Stimulated activated CD8-positive, alpha-beta memory T cell treated with anti-CD3 and anti-CD28 coated beads, Interleukin-2, amount 100 ng/mL, for 1 hour (primary cell): ENCODE results near the gene UBAC1.
A peak's percentile ranks its signal among the peaks of the same experiment; 100 is the strongest.

Source experiments
- DNase-seq, 2 donors: peaks; one replicate each; pipeline ENCODE4 v3.0.0-alpha.2; 2020; ENCODE audit warnings: low read depth in 2 of 2

The UBAC1 gene, protein sequence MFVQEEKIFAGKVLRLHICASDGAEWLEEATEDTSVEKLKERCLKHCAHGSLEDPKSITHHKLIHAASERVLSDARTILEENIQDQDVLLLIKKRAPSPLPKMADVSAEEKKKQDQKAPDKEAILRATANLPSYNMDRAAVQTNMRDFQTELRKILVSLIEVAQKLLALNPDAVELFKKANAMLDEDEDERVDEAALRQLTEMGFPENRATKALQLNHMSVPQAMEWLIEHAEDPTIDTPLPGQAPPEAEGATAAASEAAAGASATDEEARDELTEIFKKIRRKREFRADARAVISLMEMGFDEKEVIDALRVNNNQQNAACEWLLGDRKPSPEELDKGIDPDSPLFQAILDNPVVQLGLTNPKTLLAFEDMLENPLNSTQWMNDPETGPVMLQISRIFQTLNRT

DNA sequence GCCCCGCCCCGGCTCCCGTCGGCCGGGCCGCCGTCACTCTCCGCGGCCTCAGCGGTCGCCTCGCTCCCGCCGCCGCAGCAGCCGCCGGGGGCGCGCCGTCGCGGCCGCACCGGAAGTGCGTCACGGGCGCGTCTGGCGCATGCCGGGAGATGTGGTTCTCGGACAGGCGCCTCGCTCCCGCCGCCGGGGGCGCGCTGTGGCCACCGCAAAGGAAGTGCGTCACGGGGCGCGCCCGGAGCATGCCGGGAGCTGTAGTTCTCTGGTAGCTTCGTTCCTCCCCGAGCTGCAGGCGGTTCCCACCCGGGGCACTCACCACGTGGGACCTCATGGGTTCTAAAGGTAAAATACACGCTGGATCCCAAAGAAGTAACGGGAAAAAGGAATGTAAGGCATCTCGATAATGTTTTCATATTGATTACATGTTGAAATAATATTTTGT lies at the start of gene UBAC1:
Gene UBAC1 (minus strand): TSS at position 97 of the 439 bp plus-strand sequence. CDS start 211 bp downstream, outside the sequence.
- peak; percentile 90 to 92 for DNase-seq

DNA sequence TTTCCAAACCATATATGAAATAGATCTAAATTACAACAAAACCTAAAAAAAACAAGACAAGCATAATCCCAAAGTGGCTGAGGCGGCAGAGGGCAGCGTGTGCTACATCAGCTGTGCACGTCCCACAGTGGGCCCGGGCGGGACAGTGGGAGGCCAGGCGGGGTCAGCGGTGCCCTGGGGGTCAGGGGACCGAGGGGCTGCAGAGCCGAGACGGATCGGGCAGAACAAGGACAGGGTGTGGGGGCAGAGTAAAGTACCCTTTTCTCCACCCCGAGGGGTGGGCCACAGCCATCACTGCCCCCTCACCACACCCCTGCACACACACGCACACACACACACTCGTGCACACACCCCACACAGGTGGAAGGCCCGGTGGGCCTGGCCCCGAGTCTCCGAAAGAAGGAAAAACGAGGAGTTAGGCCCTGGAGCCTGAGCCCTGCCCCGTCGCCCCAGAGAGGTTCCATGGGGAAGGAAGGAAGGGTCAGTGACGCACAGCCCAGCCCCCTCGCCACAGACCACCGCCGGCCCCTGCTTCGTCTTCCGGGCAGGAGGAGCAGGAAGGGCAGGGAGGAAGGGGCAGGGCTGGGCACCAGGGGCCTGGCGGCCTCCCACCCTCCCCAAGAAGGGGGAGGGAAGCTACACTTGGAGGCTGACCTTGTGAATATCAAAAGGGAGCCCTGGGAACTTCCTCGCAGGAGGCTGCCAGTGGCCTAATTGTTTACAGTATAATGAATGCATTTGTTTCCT lies 49.6 kb upstream of the UBAC1 start:
- no peak for DNase-seq

DNA sequence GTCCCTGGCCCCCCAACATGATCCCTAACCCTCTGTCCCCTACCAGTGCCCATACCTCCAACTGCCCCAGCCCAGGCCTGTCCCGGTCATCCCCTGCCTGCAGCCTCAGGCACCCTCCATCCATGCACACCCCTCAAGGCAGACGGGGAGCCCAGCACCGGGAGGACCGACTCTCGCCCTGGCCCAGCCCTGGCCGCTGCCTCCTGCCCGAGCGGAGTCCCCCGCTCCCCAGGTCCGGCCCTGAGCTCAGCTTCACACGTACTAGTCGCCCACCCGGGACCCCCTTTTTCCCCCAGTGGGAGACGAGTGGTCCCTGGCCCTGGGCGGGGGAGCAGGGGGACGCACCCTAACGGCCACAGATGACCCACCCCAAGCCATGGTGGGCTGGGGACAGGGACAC lies 49.0 kb upstream of the UBAC1 start:
- DNase-seq, result no peak

DNA sequence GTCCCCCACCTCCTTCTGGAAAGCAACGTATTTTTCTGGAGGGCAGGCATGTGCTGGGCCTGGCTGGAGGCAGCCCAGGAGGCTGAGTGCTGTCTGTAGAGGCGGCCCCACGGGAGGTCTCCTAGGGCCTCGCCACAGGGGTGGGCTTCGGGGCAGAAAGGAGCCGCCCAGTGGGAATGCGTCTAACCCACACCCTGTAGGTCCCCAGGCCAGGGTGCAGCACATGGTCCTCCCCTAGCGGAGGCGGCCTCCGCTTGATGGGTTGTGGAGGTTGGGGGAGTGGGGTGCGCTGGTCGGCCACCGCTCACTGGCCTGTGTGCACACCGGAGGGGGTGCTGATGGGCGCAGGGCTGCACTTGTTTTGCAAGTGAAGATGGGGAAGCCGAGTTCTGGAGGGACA lies 48.3 kb upstream of the UBAC1 start:
- DNase-seq, result no peak

DNA sequence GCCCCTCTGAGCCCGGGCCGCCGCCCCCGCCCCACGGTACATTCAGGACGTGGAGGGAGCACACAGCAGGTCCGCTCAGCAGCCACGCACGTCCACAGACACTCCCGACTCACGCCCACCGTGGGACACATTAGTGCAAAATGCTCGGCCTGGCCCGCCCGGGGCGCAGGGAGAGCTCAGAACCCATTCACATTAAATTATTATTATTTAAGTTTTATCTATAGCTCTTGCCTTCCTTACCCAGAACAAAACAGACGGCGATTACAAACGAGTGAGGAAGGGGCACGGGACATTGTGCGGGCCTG lies 47.5 kb upstream of the UBAC1 start:
- no peak for DNase-seq

DNA sequence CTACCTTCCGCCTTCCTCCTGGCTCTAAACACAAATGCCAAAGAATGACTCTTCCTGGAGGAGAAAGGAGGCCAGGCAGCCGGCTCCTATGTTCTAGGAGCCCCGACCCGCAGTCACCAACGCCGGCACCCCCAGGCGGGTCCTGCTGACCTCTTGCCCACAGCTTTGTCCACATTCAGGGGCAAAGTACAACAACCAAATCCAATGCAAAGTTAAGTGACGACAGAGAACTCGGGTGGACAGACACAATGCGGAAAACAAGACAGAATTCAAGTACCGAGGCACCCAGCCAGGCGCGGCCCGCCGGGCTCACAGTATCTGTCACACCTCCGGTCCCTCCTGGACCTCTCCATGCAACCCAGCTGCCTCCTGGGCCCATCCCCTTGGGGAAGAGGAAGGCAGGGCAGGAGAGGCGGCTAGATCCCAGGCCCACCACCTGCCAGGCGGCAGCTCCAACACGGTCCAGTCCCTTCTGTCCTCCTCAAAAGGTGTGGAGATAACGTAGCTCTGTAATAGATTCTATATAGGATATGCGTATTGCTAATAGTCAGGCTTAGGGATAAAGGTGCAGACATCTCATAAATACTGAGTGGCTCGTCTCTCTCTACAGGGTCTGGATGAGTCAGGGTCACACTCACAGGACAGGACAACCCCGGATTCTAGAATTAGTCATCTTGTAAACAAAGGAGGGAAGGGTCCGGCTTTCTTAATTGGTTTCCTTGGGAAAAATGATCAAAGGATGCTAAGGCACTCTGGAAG lies 46.9 kb upstream of the UBAC1 start:
- no peak for DNase-seq

DNA sequence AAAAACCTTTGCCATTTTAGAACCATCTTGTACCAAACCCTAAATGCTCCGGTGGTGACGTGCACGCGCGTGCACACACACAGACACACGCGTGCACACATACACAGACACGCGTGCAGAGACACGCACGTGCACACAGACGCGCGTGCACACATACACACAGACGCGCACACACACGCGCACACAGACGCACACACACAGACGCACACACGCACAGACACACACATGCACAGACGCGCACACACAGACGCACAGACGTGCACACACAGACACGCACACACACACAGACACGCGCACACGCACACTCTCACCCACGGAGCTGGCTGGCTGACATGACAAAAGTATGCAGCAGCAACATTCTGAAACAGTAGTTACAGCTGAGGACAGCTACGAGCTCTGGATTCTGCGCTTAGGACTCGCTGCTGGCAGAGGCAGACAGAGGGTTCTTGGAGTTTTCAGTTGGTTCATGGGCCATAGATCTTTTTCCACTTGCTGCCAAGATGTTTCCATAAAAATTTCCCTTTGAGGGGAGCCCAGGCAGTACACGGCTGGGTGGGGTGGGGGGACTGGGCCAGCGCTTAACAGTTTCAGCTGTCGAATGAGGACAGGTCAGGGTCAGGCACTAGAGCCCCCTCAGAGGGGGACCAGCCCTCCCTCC lies 46.2 kb upstream of the UBAC1 start:
- DNase-seq, result no peak

DNA sequence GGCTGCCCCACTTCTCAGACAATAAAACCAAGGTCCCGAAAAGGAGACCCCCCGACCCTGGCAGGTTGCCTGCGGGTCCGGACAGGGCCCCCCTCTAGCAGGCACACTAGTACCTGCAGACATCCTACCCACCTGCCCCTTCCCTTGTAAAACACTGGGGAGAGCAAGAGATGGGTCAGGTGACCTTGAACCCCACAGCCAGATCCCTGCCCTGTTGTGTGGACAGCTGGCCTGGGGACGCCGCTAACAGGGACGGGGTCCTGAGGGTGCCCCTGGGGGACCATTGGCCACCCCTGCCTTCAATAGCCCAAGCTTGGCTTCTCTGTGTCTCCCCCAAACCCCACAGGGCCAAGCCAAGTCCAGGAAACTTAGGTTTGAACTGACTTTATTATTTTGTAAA lies 45.0 kb upstream of the UBAC1 start:
- no peak for DNase-seq

DNA sequence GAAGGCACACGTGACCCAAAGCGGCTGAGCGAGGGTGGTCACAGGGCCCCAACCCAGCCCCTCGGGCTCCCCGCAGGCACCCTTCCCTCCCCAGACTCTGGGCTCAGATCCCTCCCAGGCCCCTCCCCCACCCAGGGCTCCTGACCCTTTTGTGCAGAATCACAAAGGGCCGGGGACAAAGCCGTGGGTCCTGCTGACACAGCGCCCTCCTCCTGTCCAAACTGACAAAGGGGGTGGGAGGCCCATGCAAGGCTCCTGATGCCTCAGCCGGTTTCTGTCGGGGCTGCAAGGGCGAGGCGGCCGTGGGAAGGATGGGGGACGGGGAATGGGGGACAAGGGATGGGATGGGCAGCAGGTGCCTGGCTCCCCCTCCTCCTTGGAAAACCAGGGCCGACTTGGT lies 43.5 kb upstream of the UBAC1 start:
- DNase-seq, result no peak

DNA sequence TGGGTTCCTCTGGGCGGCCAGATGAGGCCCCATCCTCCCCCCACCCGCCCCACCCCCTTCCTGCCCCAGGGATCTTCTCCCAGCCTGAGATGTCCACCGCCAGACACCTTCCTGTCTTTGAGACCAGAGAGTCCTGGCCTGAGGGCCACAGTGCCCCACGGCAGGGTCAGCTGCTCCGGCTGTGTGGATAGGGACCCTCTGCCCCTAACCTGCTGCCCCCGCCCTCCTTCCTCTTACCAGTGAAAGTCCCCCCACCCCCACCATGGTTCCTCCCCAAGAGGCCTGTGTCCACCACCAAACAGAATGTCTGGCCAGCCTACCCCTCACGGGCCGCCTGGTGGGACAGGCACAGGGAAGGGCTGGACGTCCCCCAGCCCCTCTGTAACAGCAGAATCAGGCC lies 43.0 kb upstream of the UBAC1 start:
- no peak for DNase-seq

DNA sequence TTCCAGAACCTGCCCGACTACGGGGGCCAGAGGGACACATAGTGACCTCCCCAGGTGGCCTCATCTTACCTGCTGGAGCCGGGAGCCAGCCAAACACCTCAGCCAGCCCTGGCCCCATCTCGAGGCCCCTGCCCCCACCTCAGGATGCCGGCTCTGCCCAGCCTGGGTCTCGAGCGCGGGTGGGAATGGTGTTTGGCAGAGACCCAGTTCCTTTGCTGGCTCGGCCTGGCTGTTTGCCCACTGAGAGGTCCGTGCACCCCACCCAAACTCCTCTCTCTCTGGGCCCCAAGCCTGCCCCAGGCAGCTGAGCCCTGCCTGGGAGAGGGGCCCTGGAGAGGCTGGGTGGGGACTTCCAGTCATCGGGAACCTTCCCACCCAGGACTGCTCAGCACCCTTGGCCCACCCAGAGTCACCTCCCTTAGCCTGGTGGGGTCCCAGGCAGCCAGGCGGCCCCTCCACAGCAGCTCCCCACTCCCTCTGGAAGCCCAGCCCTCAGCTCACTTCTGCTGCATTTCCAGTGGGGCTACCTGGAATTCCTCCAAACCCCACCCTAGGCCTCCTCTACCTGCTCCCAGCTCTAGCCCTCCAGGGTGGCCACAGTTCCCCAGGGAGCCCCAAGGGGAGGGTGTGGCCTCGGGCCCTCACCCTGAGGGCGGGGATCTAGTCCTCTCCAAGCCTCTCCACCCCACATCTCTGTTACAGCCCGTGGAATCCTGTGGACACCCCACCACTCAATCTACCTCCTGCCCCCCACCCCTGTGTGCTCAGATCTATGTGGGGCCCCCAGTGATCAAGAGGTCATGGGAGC lies 42.4 kb upstream of the UBAC1 start:
- no peak for DNase-seq

DNA sequence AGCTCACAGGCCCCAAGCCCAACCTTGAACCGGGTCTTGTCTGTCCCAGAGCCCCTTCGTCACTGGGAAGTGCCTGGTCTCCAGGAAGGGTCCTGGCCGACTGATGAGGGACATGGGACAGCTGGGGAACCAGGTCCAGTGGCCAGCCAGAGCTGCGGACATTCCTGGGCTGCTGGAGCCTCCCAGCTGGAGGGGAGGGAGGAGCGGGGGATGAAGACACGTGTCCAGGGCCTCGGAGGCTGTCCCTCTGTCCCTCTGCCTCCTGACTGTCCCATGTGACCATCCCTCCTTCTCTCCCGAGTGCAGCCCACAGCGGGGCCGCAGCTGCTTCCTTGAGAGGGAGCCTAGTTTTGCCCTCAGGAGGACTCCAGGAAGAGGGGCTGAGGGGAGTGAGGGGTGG lies 41.7 kb upstream of the UBAC1 start:
- DNase-seq, result no peak

DNA sequence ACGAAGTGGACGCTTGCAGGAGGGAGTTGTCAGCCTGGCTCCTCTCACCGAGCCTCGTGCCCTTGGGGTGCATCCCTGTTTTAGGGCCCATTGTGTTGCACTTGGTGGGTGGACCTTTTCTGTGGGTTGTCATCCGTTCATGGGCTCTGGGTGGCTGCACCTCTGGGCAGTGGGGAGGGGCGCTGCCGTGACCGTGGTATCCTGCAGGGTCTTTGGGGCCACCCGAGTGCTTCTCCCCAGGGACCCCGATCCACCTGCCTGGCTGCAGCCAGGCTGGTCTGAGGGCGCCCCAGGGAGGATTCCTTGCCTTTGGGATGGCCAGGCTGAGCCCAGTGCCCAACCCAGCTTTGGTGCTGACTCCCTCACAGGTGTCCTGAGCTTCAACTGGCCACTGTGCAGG lies 41.0 kb upstream of the UBAC1 start:
- DNase-seq, result no peak

DNA sequence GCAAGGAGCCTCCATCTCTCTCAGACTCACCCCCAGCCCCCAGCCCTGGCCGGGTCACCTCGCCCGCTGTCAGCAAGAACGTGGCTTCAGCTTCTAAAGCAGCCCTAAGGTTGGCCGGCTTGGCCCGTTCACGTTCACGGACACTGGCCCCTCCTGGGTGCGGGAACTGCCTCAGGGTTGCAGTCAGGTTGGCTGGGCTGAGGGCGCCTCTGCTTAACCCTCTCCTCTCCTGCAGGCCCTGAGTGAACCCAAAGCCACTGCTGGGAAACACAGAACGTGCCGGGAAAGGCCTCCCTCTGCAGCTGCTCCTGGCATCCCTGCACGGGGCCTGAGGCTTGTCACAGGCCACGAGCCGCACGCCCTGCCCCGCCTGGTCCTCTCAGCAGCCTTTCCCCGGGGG lies 40.1 kb upstream of the UBAC1 start:
- no peak for DNase-seq

DNA sequence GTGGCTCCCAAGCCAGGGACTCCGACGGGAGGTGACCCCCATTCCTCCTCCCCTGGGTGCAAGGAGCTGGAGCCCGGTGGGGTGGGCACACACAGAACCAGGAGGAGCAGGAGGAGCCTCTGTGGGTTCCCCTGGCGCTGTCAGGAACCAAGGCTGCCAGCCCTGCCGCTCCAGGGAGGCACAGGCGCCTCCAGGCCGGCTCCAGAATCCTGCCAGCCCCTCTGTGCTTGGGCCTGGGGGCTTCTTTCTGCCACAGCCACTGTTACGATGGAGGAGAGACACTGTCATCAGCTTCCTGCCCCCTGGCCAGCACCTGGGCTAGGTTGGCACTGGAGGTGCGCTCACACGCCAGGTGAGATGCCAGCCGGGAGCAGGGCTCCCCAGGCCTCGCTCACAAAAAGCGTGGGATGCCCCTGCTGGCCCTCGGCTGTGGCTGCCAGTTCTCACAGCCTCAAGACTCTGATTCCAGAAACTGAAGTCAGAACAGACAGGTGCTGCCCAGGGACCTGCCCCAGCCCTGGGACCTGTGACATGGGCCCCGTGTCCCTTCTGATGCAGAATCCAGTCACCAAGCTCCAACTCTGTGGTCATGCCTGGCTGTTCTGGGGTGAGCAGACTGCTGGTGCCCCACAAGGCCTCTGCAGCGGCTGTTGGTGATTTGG lies 37.4 kb upstream of the UBAC1 start:
- no peak for DNase-seq

DNA sequence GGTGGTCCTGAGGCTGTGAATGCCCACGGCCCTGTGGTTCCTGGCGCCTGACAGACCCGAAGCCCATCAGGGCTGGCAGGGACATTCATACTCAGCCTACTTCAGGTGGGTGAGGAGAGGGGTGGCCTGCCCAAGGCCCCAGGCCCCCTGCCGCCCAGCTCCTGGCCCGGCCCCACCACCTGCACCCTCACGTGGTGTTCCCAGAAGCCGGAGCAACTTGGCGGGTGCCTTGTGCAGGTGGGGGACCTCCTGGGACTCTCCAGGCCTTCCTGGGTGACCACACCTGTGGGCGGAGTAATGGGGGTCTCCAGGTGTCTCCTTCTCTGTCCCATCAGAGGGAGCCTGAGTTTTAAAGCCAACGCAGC lies 36.8 kb upstream of the UBAC1 start:
- DNase-seq, result no peak

DNA sequence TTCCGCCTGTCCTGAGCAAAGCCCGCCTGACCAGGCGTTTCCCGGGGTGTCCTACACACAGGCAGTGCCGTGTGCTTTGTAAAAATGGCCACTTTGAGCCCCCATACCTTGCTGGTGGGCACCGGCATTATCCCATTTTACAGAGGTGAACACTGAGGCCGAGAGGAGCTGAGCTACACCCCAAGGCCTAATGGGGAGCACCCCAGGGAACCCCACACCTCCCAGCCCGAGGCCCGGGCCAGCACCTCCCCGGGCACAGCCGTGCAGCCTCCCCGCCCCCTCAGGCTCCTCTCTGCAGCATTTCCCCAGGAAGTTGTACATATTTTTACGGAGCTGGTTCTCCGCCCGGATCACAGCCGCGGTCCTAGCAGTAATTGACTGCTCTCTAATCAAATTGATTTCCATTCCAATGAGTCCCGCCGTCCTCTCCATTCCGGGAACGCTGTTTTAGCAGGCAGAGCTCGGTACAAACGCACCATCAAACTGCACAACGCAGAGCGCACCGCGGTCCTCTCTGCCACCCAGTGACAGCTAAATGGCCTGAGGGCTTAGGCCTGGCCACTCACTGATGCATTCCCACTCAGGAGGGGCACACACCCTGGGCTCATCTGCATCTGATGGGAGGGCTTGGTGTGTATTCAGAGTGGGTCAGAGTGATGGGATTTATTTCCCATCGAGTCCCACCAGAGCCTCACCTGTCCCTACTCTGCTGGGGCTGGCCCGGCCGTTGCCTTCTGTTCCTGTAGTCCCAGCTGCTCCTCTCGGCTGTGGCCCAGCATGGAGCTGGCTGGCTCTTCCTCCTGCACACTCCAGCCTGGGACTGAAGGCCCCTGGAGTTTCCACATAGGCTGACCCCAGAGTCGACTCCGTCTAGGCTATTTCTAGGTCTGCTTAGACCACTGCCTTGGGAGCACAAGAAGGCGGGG lies 36.2 kb upstream of the UBAC1 start:
- no peak for DNase-seq

DNA sequence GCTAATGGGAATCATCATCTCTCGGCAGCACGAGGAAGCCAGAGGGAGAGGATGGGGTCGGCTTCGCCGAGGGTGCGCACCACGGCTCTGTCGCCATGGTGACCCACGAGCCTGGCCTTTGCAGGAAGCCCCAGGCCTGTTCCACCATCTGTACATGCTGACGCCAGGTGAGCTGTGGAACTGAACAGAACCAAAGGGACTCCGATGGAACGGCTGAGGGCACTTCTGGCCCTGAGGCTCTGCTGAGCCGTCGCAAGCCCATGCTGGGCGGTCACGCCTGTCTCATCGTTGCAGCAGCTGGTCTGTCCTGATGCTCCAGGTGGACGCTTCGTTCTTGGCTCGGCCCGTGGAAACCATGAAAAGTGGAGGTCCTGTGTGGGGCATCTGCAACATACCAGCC lies 34.6 kb upstream of the UBAC1 start:
- no peak for DNase-seq

DNA sequence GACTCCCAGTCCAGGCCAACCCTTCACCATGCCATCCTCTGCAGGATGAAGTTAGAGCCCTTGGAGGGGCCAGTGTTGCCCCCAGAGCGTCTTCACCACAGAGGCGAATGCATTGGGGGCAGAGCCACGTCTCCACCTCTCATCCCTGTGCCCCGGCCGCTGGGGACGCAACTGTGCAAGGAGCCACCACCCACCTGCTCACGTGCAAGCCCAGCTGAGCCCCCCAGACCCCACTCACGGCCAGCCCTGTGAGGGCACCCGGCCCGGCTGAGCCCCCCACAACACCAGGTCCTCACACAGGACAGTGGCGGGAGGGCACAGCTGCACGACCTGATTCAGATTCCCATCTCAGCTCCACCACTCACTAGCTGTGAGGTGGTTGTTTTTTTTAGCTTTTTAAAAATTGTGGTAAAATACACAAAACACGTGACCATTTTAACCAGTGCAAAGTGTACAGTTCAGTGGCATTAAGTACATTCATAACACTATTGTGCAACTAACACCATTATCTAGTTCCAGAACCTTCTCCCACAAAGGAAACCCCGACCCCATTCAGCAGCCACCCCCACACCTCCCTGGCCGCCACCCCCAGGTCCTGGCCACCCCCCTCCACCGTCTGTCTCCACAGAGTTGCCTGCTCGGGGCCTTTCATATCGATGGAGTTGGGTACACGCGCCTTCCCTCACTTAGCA lies 33.5 kb upstream of the UBAC1 start:
- DNase-seq, result no peak
